Central memory CD8-positive, alpha-beta T cell (primary cell): Measurements from ENCODE around the gene CTSZ.
A peak's percentile ranks its signal among the peaks of the same experiment; 100 is the strongest.
"Not testable (repeated sequence)": the region's sequence is repeated elsewhere in the genome, so short reads cannot be mapped to it uniquely, and the experiment has no call there.

Experiments
- ATAC-seq: fragments of 150-1000 bp; cut with Tn5 transposase; replicated peaks from 2 replicates; pipeline ENCODE4 v1.10.0; 2022; ENCODE audit warnings: mild to moderate bottlenecking, moderate FRiP score, moderate number of reproducible peaks; ENCODE audit not compliant: poor library complexity, severe bottlenecking; ENCODE audit errors: extremely low read depth
- DNase-seq, 2 donors: peaks; one replicate each; pipeline ENCODE4 v3.0.0; 2021; ENCODE audit warnings: low spot score in 2 of 2
- H3K27ac Mint-ChIP-seq: one replicate; pipeline ENCODE4 v1.8.0; 2022; ENCODE audit warnings: low read depth, mild to moderate bottlenecking, moderate library complexity, mixed read lengths
- H3K27me3 Mint-ChIP-seq: one replicate; pipeline ENCODE4 v1.8.0; 2022; ENCODE audit warnings: mixed read lengths
- H3K36me3 Mint-ChIP-seq: one replicate; pipeline ENCODE4 v1.8.0; 2022; ENCODE audit warnings: mild to moderate bottlenecking, moderate library complexity, mixed read lengths; ENCODE audit not compliant: insufficient read depth
- H3K4me1 Mint-ChIP-seq: one replicate; pipeline ENCODE4 v1.8.0; 2022; ENCODE audit warnings: mixed read lengths
- H3K4me3 Mint-ChIP-seq: one replicate; pipeline ENCODE4 v1.8.0; 2022; ENCODE audit warnings: mild to moderate bottlenecking, moderate library complexity, mixed read lengths
- H3K9me3 Mint-ChIP-seq: one replicate; pipeline ENCODE4 v1.8.0; 2022; ENCODE audit warnings: mixed read lengths

CTSZ gene

DNA sequence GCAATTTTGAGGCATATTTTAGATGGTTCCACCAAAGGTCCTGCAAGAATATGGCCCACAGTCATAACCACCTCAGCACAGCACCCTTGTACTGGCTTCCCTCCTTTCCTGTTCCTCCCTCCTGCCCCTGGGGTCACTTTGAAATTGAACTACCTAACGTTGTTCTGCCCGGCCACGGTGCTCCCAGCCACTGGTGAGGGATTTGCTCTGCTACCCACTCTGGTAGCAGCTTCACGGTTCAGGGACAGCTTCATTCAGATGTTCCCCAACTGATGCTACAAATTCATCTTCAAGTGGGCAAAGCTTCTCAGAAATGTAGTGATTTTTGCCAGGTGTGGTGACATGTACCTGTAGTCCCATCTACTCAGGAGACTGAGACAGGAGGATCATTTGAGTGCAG is 33.9 kb downstream of the CTSZ start:
- ATAC-seq: no peak
- peak in 1 of 2 donors; percentile 1 for DNase-seq
- no peaks in the 10 kb centered on the region for H3K36me3 Mint-ChIP-seq
- H3K27me3 Mint-ChIP-seq: peaks cover 14% of the 10 kb centered on the region
- H3K4me3 Mint-ChIP-seq: no peak overlapping the region
- H3K4me1 Mint-ChIP-seq: no peaks in the 10 kb centered on the region
- H3K27ac Mint-ChIP-seq: no peak overlapping the region
- H3K9me3 Mint-ChIP-seq: no peaks in the 10 kb centered on the region

DNA sequence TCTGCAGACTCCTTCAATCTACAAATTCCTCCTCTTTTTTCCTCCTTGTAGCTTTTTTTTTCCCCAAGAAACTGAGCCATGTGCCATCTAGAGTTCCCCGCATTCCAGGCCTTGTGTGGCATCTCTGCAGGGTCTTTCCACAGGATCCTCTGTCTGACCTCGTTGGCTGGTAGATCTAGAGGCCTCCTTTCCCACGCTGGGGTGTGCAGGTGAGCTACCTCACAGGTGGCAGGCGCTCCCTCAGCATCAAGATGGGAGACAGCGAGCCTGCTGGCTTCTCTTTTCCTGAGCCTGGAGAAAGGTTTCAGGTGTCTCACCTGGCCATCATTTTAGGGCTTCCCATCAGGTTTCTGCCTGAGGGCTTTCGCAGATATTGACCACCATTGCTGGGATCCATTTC is 35.6 kb downstream of the CTSZ start:
- Mint-ChIP-seq H3K27me3 (peaks cover 14% of the 10 kb centered on the region), H3K36me3 (no peaks in the 10 kb centered on the region), H3K4me1 (no peaks in the 10 kb centered on the region), H3K27ac (no peak overlapping the region), H3K9me3 (no peaks in the 10 kb centered on the region), H3K4me3 (no peak overlapping the region)
- ATAC-seq (no peak), DNase-seq (no peak)

DNA sequence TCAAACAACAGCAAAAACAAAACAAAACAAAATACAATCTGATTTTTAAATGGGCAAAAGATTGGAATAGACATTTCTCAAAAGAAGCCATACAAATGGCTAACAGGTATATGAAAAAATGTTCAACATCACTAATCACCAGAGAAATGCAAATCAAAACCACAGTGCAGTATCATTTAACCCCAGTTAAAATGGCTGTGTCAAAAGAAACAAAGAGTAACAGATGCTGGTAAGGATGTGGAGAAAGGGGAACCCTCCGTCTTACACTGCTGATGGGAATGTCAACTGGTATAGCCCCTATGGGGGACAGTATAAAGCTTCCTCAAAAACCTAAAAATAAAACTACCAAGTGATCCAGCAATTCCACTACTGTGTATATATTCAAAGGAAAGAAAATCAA is 36.9 kb downstream of the CTSZ start:
- no peaks in the 10 kb centered on the region for H3K36me3 Mint-ChIP-seq
- H3K27ac Mint-ChIP-seq: no peak overlapping the region
- DNase-seq (no peak), ATAC-seq (no peak)
- H3K9me3 Mint-ChIP-seq: no peaks in the 10 kb centered on the region
- peaks cover 26% of the 10 kb centered on the region for H3K27me3 Mint-ChIP-seq
- no peak overlapping the region for H3K4me3 Mint-ChIP-seq
- no peaks in the 10 kb centered on the region for H3K4me1 Mint-ChIP-seq

DNA sequence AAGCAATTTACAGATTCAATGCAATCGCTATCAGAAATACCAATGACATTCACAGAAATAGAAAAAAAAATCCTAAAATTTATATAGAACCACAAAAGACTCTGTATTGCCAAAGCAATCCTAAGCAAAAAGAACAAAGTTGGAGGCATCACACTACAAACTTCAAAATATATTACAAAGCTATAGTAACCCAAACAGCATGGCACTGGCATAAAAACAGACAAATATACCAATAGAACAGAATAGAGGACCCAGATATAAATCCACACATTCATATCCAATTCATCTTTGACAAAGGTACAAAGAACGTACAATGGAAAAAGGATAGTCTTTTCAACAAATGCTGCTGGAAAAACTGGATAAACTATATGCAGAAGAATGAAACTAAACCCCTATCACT is 37.6 kb downstream of the CTSZ start:
- H3K27ac Mint-ChIP-seq: no peak overlapping the region
- no peak overlapping the region for H3K4me3 Mint-ChIP-seq
- no peaks in the 10 kb centered on the region for H3K9me3 Mint-ChIP-seq
- DNase-seq (no peak), ATAC-seq (no peak)
- peaks cover 33% of the 10 kb centered on the region for H3K27me3 Mint-ChIP-seq
- no peaks in the 10 kb centered on the region for H3K4me1 Mint-ChIP-seq
- H3K36me3 Mint-ChIP-seq: no peaks in the 10 kb centered on the region

DNA sequence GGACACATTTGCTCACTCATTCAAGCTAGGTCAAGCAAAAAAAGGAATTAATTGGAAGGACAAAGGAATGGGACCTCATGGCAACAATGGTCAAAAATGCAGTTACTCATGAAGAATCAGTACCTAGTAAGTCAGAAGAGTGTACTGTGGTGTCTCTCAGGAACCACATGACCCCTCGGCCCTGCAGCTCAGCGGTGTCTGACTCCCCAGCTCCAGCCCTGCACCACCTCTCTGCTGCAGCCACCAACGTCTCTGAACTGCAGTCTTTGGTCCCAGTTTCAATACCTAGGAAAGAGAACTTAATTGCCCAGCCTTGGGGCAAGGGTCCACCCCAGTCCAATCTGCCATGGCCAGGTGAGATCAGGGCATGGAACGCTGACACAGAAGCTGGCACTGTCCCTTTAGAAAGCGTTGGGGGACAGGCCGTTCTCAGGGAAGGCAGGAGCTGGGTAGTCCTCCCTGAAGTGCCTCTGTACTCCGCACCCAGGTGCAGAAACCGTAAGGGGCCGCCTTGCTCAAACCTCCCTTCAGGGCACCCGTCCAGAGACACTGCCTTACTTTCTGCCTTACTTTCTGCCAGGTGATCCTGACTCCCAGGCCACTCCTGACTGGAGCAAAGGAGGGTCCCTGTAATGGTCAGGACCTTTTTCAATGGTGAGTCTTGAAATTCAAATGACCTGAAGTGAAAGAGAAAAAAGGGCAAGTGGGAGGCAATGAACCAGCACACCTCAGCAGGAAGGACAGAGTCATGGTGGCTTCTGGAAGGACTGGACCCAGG is 39.2 kb downstream of the CTSZ start:
- Mint-ChIP-seq H3K9me3 (no peaks in the 10 kb centered on the region), H3K36me3 (no peaks in the 10 kb centered on the region), H3K27ac (no peak overlapping the region), H3K27me3 (peaks cover 49% of the 10 kb centered on the region), H3K4me3 (no peak overlapping the region), H3K4me1 (no peaks in the 10 kb centered on the region)
- DNase-seq: no peak
- ATAC-seq: no peak

DNA sequence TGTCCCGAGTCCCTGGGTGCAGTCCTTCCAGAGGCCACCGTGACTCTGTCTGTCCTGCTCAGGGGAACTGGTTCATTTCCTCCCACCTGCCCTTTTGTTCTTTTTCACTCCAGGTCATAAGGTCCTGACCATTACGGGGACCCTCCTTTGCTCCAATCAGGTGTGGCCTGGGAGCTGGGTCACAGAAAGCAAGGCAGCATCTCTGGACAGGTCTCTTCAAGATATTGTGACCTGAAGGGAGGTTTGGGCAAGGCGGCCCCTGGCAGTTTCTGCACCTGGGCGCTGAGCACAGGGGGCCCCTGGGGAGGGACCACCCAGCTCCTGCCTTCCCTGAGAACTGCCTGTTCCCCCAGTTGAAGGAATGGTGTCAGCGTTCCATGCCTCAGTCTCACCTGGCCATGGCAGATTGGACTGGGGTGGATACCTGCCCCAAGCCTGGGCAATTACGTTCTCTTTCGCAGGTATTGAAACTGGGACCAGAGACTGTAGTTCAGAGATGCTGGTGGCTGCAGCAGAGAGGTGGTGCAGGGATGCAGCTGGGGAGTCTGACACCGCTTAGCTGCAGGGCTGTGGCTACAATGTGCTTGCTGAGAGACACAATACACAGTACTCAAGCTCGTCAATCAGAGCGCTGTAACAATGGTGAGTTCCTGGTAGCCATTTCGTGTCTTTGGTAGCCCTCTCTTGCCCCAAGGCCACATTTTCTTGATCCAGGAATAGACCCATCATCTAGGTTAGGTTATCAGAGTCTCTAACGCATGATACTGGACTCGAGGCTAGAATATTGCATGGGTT is 41.6 kb downstream of the CTSZ start:
- no peak overlapping the region for H3K4me3 Mint-ChIP-seq
- H3K27ac Mint-ChIP-seq: no peak overlapping the region
- H3K36me3 Mint-ChIP-seq: no peaks in the 10 kb centered on the region
- no peaks in the 10 kb centered on the region for H3K9me3 Mint-ChIP-seq
- no peak for DNase-seq
- no peaks in the 10 kb centered on the region for H3K4me1 Mint-ChIP-seq
- no peak for ATAC-seq
- peaks cover 62% of the 10 kb centered on the region for H3K27me3 Mint-ChIP-seq

DNA sequence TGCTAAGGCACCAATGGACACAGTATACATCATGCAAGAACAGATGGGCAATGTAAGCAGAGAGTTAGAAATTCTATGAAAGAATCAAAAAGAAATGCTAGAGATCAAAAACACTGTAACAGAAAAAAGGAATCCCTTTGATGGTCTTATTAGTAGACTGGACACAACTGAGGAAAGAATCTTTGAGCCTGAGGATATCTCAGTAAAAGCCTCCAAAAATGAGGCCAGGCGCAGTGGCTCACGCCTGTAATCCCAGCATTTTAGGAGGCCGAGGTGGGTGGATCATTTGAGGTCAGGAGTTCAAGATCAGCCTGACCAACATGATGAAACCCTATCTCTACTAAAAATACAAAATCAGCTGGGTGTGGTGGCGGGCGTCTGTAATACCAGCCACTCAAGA is 43.1 kb downstream of the CTSZ start:
- not testable (repeated sequence) for H3K9me3 Mint-ChIP-seq, H3K4me1 Mint-ChIP-seq, H3K36me3 Mint-ChIP-seq, ATAC-seq, H3K4me3 Mint-ChIP-seq, DNase-seq, H3K27ac Mint-ChIP-seq
- peaks cover 62% of the 10 kb centered on the region for H3K27me3 Mint-ChIP-seq

DNA sequence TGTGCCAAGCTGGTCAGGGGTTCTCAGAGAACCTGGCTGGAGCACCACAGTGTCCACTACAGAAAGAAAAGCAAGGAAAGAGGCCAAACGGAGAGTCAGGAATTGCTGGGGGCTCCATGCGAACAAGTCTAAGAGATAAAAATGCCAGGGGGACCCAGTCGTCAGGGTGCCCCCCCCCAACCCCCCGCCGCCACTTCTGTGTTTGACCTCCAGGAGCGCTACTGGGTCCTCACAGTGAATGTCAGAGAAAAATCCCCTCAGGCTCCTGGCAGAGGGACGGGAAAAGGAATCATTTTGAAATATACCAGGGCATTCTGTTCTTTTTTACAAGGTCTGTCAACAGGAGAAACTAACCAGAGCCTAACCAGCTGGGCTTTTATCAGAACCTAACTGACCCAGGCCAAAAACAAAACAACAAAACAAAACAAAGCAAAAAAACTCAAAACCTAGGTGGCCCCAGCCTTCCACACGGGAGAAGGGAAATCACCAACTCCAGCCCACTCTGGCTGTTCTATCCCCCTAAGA is 43.9 kb downstream of the CTSZ start:
- ATAC-seq (no peak), DNase-seq (no peak)
- Mint-ChIP-seq H3K4me1 (no peaks in the 10 kb centered on the region), H3K4me3 (no peak overlapping the region), H3K27me3 (peaks cover 62% of the 10 kb centered on the region), H3K27ac (no peak overlapping the region), H3K36me3 (peaks cover 2% of the 10 kb centered on the region), H3K9me3 (no peaks in the 10 kb centered on the region)

DNA sequence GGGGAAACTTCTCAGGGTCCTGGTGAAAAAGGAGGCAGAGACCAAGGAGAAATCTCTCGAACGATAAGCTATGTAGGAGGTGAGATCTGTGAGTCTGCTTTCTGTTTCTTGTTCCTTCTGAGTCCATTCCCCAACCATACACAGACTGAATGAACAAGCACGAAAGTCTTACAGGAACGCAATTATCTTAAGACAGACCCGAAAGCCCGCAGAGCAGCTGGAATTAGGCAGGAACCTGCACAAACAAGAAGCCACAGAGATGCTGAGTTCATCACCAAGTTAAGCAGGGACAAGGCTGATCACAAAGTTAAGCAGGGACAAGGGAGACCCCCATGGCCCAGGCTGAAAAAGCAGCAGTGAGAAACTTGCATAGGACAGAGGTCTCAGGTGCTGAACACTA is 47.4 kb downstream of the CTSZ start:
- Mint-ChIP-seq H3K9me3 (no peaks in the 10 kb centered on the region), H3K4me1 (no peaks in the 10 kb centered on the region), H3K4me3 (no peak overlapping the region), H3K36me3 (peaks cover 2% of the 10 kb centered on the region), H3K27me3 (peaks cover 46% of the 10 kb centered on the region), H3K27ac (no peak overlapping the region)
- DNase-seq (no peak), ATAC-seq (no peak)

DNA sequence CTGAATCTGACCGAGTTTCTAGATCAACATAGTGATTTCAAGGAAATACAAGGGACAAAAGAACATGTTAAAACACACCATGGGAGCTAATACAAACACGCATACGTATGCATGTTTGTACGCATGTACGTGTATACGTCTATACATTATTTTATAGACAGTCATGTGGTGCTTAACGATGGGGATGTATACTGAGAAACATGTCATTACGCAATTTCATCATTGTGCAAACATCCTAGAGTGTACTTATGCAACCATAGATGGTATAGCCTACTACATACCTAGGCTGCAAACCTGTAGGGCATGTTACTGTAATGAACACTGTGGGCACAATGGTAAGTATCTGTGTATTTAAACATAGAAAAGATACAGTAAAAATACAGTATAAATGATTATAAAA is 51.0 kb downstream of the CTSZ start:
- no peaks in the 10 kb centered on the region for H3K9me3 Mint-ChIP-seq
- no peak for ATAC-seq
- peaks cover 2% of the 10 kb centered on the region for H3K36me3 Mint-ChIP-seq
- no peak for DNase-seq
- H3K4me3 Mint-ChIP-seq: no peak overlapping the region
- H3K27ac Mint-ChIP-seq: no peak overlapping the region
- H3K27me3 Mint-ChIP-seq: peaks cover 19% of the 10 kb centered on the region
- H3K4me1 Mint-ChIP-seq: no peaks in the 10 kb centered on the region

DNA sequence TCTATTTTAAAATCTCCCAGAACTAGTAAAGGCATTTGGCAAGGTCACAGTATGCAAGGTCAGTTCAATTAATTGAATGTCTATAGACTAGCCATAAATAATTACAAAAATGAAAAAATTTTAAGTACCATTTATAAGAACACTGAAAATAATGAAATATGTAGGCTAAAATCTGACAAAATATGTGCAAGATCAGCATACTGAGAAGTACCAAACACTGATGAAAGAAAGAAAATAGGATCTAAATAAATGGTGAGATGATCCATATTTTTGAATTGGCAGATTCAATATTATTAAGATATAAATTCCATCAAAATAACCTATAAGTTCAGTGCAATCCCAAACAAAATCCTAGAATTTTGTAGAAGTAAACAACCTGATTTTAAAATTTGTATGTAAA is 54.0 kb downstream of the CTSZ start:
- Mint-ChIP-seq H3K9me3 (no peaks in the 10 kb centered on the region), H3K36me3 (no peaks in the 10 kb centered on the region)
- ATAC-seq: no peak

DNA sequence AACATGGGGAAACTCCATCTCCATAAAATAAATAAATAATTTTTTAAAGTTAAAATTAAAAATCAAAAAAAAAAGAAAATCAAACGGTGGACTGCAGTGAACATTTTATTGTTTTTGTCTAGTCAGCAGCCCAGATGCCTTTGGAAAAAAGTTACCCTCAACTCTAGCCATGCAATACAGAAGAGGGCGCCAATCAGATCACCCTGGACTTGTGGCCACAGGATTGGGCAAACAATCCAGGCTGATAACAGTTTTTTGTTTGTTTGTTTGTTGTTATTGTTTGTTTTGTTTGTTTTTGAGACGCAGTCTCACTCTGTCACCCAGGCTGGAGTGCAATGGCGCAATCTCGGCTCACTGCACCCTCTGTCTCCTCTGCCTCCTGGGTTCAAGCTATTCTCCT is 56.5 kb downstream of the CTSZ start:
- ATAC-seq (no peak), DNase-seq (no peak)
- Mint-ChIP-seq H3K4me1 (no peaks in the 10 kb centered on the region), H3K27me3 (peaks cover 37% of the 10 kb centered on the region), H3K27ac (no peak overlapping the region), H3K9me3 (no peaks in the 10 kb centered on the region), H3K36me3 (no peaks in the 10 kb centered on the region), H3K4me3 (no peak overlapping the region)

More for the DNA sequence above, 54.0 kb downstream of the CTSZ start:
- Mint-ChIP-seq H3K27ac (no peak overlapping the region), H3K4me1 (no peaks in the 10 kb centered on the region), H3K4me3 (no peak overlapping the region), H3K27me3 (peaks cover 33% of the 10 kb centered on the region)
- no peak for DNase-seq
